CD8-positive, alpha-beta memory T cell (primary cell): ENCODE measurements around the gene XAB2. TPM values are rescaled to one million over a fixed set of nuclear protein-coding genes. Genes with fewer than 3 reads are reported as not detected.

Experiments
- CTCF ChIA-PET: fragments of 350-600 bp; sonication (Branson Sonifier 250); formaldehyde crosslinking; loops from one replicate; lab custom pipeline; 2021; ENCODE audit warnings: antibody characterized with exemption; lab: Charles Lee
- POLR2A ChIA-PET: fragments of 350-600 bp; sonication (Branson Sonifier 250); formaldehyde crosslinking; loops from one replicate; lab custom pipeline; 2021; ENCODE audit warnings: antibody characterized with exemption; lab: Charles Lee
- DNase-seq, 5 donors: peaks; one replicate each; pipeline versions ENCODE4 v3.0.0 to v3.0.0-alpha.2; 2020 to 2022; ENCODE audit warnings: mixed read lengths in 1 of 5
- H3K27ac ChIP-seq: one replicate; pipeline ENCODE4 v1.7.0; 2013; ENCODE audit warnings: low read depth, mild to moderate bottlenecking, low read length, moderate library complexity
- H3K27me3 ChIP-seq: 2 replicates; pipeline ENCODE4 v1.7.0; 2013; ENCODE audit warnings: low read length, mild to moderate bottlenecking; ENCODE audit not compliant: insufficient read depth, poor library complexity, severe bottlenecking
- H3K36me3 ChIP-seq: 2 replicates; pipeline ENCODE4 v1.7.0; 2013; ENCODE audit warnings: mild to moderate bottlenecking, low read length, moderate library complexity; ENCODE audit not compliant: insufficient read depth
- H3K4me1 ChIP-seq: 2 replicates; pipeline ENCODE4 v1.7.0; 2013; ENCODE audit warnings: mild to moderate bottlenecking, low read length, moderate library complexity; ENCODE audit not compliant: insufficient read depth
- H3K4me3 ChIP-seq: 2 replicates; pipeline ENCODE4 v1.7.0; 2013; ENCODE audit warnings: mild to moderate bottlenecking, low read length
- H3K9me3 ChIP-seq: 2 replicates; pipeline ENCODE4 v1.7.0; 2013; ENCODE audit warnings: mild to moderate bottlenecking, low read length
- H3K27ac Mint-ChIP-seq, 8 donors: one replicate each; pipeline ENCODE4 v1.8.0; 2020 to 2021; ENCODE audit warnings: mixed read lengths in 8 of 8, mild to moderate bottlenecking in 6 of 8, inconsistent platforms in 3 of 8, moderate library complexity in 3 of 8
- H3K27me3 Mint-ChIP-seq, 2 donors: one replicate each; pipeline ENCODE4 v1.8.0; 2020 to 2021; ENCODE audit warnings: mixed read lengths in 2 of 2, mild to moderate bottlenecking in 1 of 2, moderate library complexity in 1 of 2
- H3K36me3 Mint-ChIP-seq, 3 donors: one replicate each; pipeline ENCODE4 v1.8.0; 2020 to 2021; ENCODE audit warnings: mixed read lengths in 3 of 3, inconsistent platforms in 1 of 3, mild to moderate bottlenecking in 1 of 3
- H3K4me1 Mint-ChIP-seq, 3 donors: one replicate each; pipeline ENCODE4 v1.8.0; 2020 to 2021; ENCODE audit warnings: mixed read lengths in 3 of 3, inconsistent platforms in 1 of 3, mild to moderate bottlenecking in 1 of 3
- H3K4me3 Mint-ChIP-seq, 7 donors: one replicate each; pipeline ENCODE4 v1.8.0; 2020 to 2021; ENCODE audit warnings: mixed read lengths in 7 of 7, mild to moderate bottlenecking in 6 of 7, moderate library complexity in 4 of 7, inconsistent platforms in 2 of 7
- H3K9me3 Mint-ChIP-seq, 5 donors: one replicate each; pipeline ENCODE4 v1.8.0; 2020 to 2022; ENCODE audit warnings: mixed read lengths in 5 of 5, mild to moderate bottlenecking in 3 of 5, moderate library complexity in 2 of 5, inconsistent platforms in 1 of 5
- polyA plus RNA-seq: library from polyadenylated mRNA; unstranded; fragments of 300-500 nt; fragmentation: Illumina TruSeq; gene quantifications from one replicate; pipeline ENCODE4 v1.2.3, GENCODE V29; 2021
- total RNA-seq, 2 experiments: library from RNA; stranded (reverse); gene quantifications; one replicate each; pipeline ENCODE4 v1.2.3, GENCODE V29; 2021

Gene XAB2
- total and polyA plus RNA-seq, 3 experiments from 2014 or later = 8.8 to 47.6 (median 46.0) TPM

GRCh38 chr19:7643031-7643415 is 13.7 kb upstream of the XAB2 start:
- CTCF ChIA-PET = no interaction called here
- Mint-ChIP-seq H3K9me3 (no peaks in the 10 kb centered on the region), H3K4me1 (peaks cover 11 to 23% (median 17%) of the 10 kb centered on the region in 3 donors), H3K4me3 (no peak overlapping the region), H3K27me3 (no peaks in the 10 kb centered on the region), H3K36me3 (peaks cover 0 to 53% (median 10%) of the 10 kb centered on the region in 3 donors), H3K27ac (peak overlapping the region in 2 of 8 donors; percentile 61 to 91)
- Histone ChIP-seq H3K9me3 (no peaks in the 10 kb centered on the region), H3K36me3 (no peaks in the 10 kb centered on the region), H3K27me3 (no peaks in the 10 kb centered on the region), H3K4me3 (no peak overlapping the region), H3K4me1 (peaks cover 7% of the 10 kb centered on the region), H3K27ac (no peak overlapping the region)
- DNase-seq = no peak
- POLR2A ChIA-PET = no interaction called here

- CTCF ChIA-PET = no interaction called here
- H3K4me3 Mint-ChIP-seq = no peak overlapping the region
- H3K9me3 Mint-ChIP-seq = no peaks in the 10 kb centered on the region
- DNase-seq = peak in 1 of 5 donors; percentile 43
- H3K27me3 Mint-ChIP-seq = no peaks in the 10 kb centered on the region
- H3K4me1 Mint-ChIP-seq = peaks cover 15 to 29% (median 22%) of the 10 kb centered on the region in 3 donors
- peaks cover 0 to 48% (median 10%) of the 10 kb centered on the region in 3 donors for H3K36me3 Mint-ChIP-seq
- no peaks in the 10 kb centered on the region for H3K9me3 ChIP-seq
- peak overlapping the region in 1 of 8 donors; percentile 91 for H3K27ac Mint-ChIP-seq
- peaks cover 13% of the 10 kb centered on the region for H3K4me1 ChIP-seq
- no peaks in the 10 kb centered on the region for H3K36me3 ChIP-seq
- H3K4me3 ChIP-seq = no peak overlapping the region
- H3K27me3 ChIP-seq = no peaks in the 10 kb centered on the region
- POLR2A ChIA-PET = interaction anchor here (1.2 kb wide), 1 partner anchor 12 kb away, joined by 4 read pairs; the partner anchor contains the start of genes PET100 and XAB2
- H3K27ac ChIP-seq = no peak overlapping the region
These were observed 13.1 kb upstream of the XAB2 start for GRCh38 chr19:7642295-7643030.

- Histone ChIP-seq H3K4me1 (peaks cover 17% of the 10 kb centered on the region), H3K4me3 (no peak overlapping the region), H3K27ac (no peak overlapping the region), H3K9me3 (no peaks in the 10 kb centered on the region), H3K27me3 (no peaks in the 10 kb centered on the region), H3K36me3 (no peaks in the 10 kb centered on the region)
- Mint-ChIP-seq H3K4me1 (peaks cover 18 to 33% (median 24%) of the 10 kb centered on the region in 3 donors), H3K9me3 (no peaks in the 10 kb centered on the region), H3K27ac (peak overlapping the region in 1 of 8 donors; percentile 47), H3K27me3 (no peaks in the 10 kb centered on the region), H3K36me3 (peaks cover 0 to 47% (median 10%) of the 10 kb centered on the region in 3 donors), H3K4me3 (peak overlapping the region in 1 of 7 donors; percentile 48)
- CTCF ChIA-PET = interaction anchor here (1.2 kb wide), 1 partner anchor 39 kb away, joined by 3 read pairs; the partner anchor contains the start of gene TRAPPC5
- peak in 1 of 5 donors; percentile 39 for DNase-seq
- POLR2A ChIA-PET = interaction anchor here (1.2 kb wide), 1 partner anchor 12 kb away, joined by 4 read pairs; the partner anchor contains the start of genes PET100 and XAB2
These were observed 12.2 kb upstream of the XAB2 start for GRCh38 chr19:7641290-7642276.

GRCh38 chr19:7640803-7641202 is 11.5 kb upstream of the XAB2 start:
- Mint-ChIP-seq H3K9me3 (no peaks in the 10 kb centered on the region), H3K4me1 (peaks cover 25 to 41% (median 29%) of the 10 kb centered on the region in 3 donors), H3K36me3 (peaks cover 0 to 42% (median 8%) of the 10 kb centered on the region in 3 donors), H3K27me3 (no peaks in the 10 kb centered on the region), H3K4me3 (peak overlapping the region in 1 of 7 donors; percentile 48), H3K27ac (no peak overlapping the region)
- no peak overlapping the region for H3K4me3 ChIP-seq
- CTCF ChIA-PET = interaction anchor here (1.2 kb wide), 1 partner anchor 40 kb away, joined by 3 read pairs; the partner anchor contains the start of gene TRAPPC5
- no peak for DNase-seq
- no peaks in the 10 kb centered on the region for H3K36me3 ChIP-seq
- H3K27me3 ChIP-seq = no peaks in the 10 kb centered on the region
- POLR2A ChIA-PET = no interaction called here
- H3K27ac ChIP-seq = no peak overlapping the region
- no peaks in the 10 kb centered on the region for H3K9me3 ChIP-seq
- peaks cover 25% of the 10 kb centered on the region for H3K4me1 ChIP-seq

- Histone ChIP-seq H3K4me3 (no peak overlapping the region), H3K27ac (no peak overlapping the region), H3K9me3 (no peaks in the 10 kb centered on the region), H3K27me3 (no peaks in the 10 kb centered on the region), H3K36me3 (no peaks in the 10 kb centered on the region), H3K4me1 (peaks cover 30% of the 10 kb centered on the region)
- Mint-ChIP-seq H3K27ac (peak overlapping the region in 5 of 8 donors; percentile 2 to 95 (median 52)), H3K4me1 (peaks cover 27 to 48% (median 28%) of the 10 kb centered on the region in 3 donors), H3K9me3 (no peaks in the 10 kb centered on the region), H3K27me3 (no peaks in the 10 kb centered on the region), H3K36me3 (peaks cover 0 to 34% (median 7%) of the 10 kb centered on the region in 3 donors), H3K4me3 (peak overlapping the region in 5 of 7 donors; percentile 13 to 89 (median 50))
- ChIA-PET CTCF (no interaction called here), POLR2A (no interaction called here)
- no peak for DNase-seq
These were observed 10.6 kb upstream of the XAB2 start for GRCh38 chr19:7639863-7640348.

GRCh38 chr19:7638802-7639465 is 9.6 kb upstream of the XAB2 start:
- Histone ChIP-seq H3K4me1 (peaks cover 30% of the 10 kb centered on the region), H3K4me3 (no peak overlapping the region), H3K27me3 (no peaks in the 10 kb centered on the region), H3K9me3 (no peaks in the 10 kb centered on the region), H3K27ac (no peak overlapping the region), H3K36me3 (no peaks in the 10 kb centered on the region)
- no peaks in the 10 kb centered on the region for H3K27me3 Mint-ChIP-seq
- peaks cover 0 to 28% (median 7%) of the 10 kb centered on the region in 3 donors for H3K36me3 Mint-ChIP-seq
- no peaks in the 10 kb centered on the region for H3K9me3 Mint-ChIP-seq
- POLR2A ChIA-PET = interaction anchor here (0.6 to 1.7 kb wide), 2 partner anchors 9 kb away, joined by 3 to 4 read pairs; partner anchors contain the start of genes PET100 and XAB2
- CTCF ChIA-PET = interaction anchor here (1.2 kb wide), 1 partner anchor 160 kb away, joined by 3 read pairs; no protein-coding TSS in a partner anchor
- H3K4me3 Mint-ChIP-seq = peak overlapping the region; percentile 12 to 72 (median 59)
- H3K27ac Mint-ChIP-seq = peak overlapping the region in 7 of 8 donors; percentile 10 to 95 (median 64)
- H3K4me1 Mint-ChIP-seq = peaks cover 27 to 48% (median 31%) of the 10 kb centered on the region in 3 donors
- DNase-seq = no peak
